HepG2 (cell line): ENCODE data around the gene FAM118B. TPM values are rescaled to one million over a fixed set of nuclear protein-coding genes. Genes with fewer than 3 reads are reported as not detected.

Experiments used
- ARNT ChIP-seq: fragments of 450-650 bp; IDR thresholded peaks from 2 replicates; pipeline ENCODE4 v1.6.1; 2017
- CHD4 ChIP-seq: fragments of 200-600 bp; sonication (generic); IDR thresholded peaks from 2 replicates; pipeline ENCODE4 v1.7.0; 2017; ENCODE audit warnings: mild to moderate bottlenecking, low read length, borderline replicate concordance
- DNMT1 ChIP-seq: sonication (generic); formaldehyde crosslinking; IDR thresholded peaks from 2 replicates; pipeline ENCODE4 v1.5.1; 2020; ENCODE audit warnings: mild to moderate bottlenecking, missing genetic modification reagents
- FOXA3 ChIP-seq: IDR thresholded peaks from 2 replicates; pipeline ENCODE4 v1.6.1; 2016; ENCODE audit warnings: missing genetic modification reagents, missing compliant biosample characterization
- HNRNPH1 ChIP-seq: fragments of 200-400 bp; formaldehyde crosslinking; optimal IDR thresholded peaks from 2 replicates; pipeline ENCODE3; 2017; ENCODE audit warnings: mild to moderate bottlenecking, low read depth, low read length
- HOXA5 ChIP-seq: sonication (generic); formaldehyde crosslinking; IDR thresholded peaks from 2 replicates; pipeline ENCODE4 v1.4.0; 2020; ENCODE audit warnings: missing genetic modification reagents
- ISX ChIP-seq: sonication (generic); formaldehyde crosslinking; conservative IDR thresholded peaks from 2 replicates; pipeline ENCODE4 v1.5.0; 2020; ENCODE audit warnings: missing genetic modification reagents
- MAF1 ChIP-seq: sonication (generic); formaldehyde crosslinking; IDR thresholded peaks from 2 replicates; pipeline ENCODE4 v1.5.0; 2020; ENCODE audit warnings: missing genetic modification reagents, borderline replicate concordance
- MZF1 ChIP-seq: sonication (generic); formaldehyde crosslinking; IDR thresholded peaks from 2 replicates; pipeline ENCODE4 v1.8.1; 2023; ENCODE audit warnings: mild to moderate bottlenecking, missing genetic modification reagents, borderline replicate concordance
- NFE2L2 ChIP-seq: fragments of 150-350 bp; IDR thresholded peaks from 2 replicates; pipeline ENCODE4 v1.6.1; 2014; ENCODE audit warnings: low read length
- STAG1 ChIP-seq: sonication (generic); formaldehyde crosslinking; IDR thresholded peaks from 2 replicates; pipeline ENCODE4 v1.4.0; 2020; ENCODE audit warnings: missing genetic modification reagents
- ZC3H4 ChIP-seq: sonication (generic); formaldehyde crosslinking; IDR thresholded peaks from 2 replicates; pipeline ENCODE4 v1.4.0; 2020; ENCODE audit warnings: missing genetic modification reagents, borderline replicate concordance
- ZNF274 ChIP-seq: sonication (generic); formaldehyde crosslinking; IDR thresholded peaks from 2 replicates; pipeline ENCODE4 v1.5.1; 2020; ENCODE audit warnings: mild to moderate bottlenecking, missing genetic modification reagents
- ZNF441 ChIP-seq: sonication (generic); formaldehyde crosslinking; IDR thresholded peaks from 2 replicates; pipeline ENCODE4 v1.7.0; 2021; ENCODE audit warnings: missing genetic modification reagents, borderline replicate concordance
- ZNF7 ChIP-seq: IDR thresholded peaks from 2 replicates; pipeline ENCODE4 v1.6.1; 2016; ENCODE audit warnings: missing biosample characterization, missing genetic modification reagents
- ZSCAN22 ChIP-seq: sonication (generic); formaldehyde crosslinking; IDR thresholded peaks from 2 replicates; pipeline ENCODE4 v1.4.0; 2020; ENCODE audit warnings: mild to moderate bottlenecking, missing genetic modification reagents
- polyA plus RNA-seq, 8 experiments: library from polyadenylated mRNA; depleted of rRNA in 3 of 8; stranded (reverse) in 7 of 8; unstranded in 1 of 8; fragments of >200 nt; fragmentation: Illumina TruSeq in 4 of 8; extraction: Trizol in 4 of 8; gene quantifications; 2 replicates each; pipeline versions ENCODE4 v1.2.1 to v1.2.3, GENCODE V29; 2011 to 2016; ENCODE audit warnings: low read depth in 4 of 8, missing spikeins in 1 of 8, mixed read lengths in 1 of 8; ENCODE audit not compliant: insufficient read depth in 1 of 8
- total RNA-seq, 5 experiments: library from RNA; depleted of rRNA; stranded (reverse); fragments of >200 nt; fragmentation: Illumina TruSeq; extraction: Trizol; gene quantifications; 2 replicates each; pipeline ENCODE4 v1.2.3, GENCODE V29; 2016; ENCODE audit warnings: low read depth in 1 of 5
- TF ChIP-seq, protein P1 (sequence below): sonication (generic); formaldehyde crosslinking; IDR thresholded peaks from 2 replicates; pipeline ENCODE4 v1.4.0; 2020; ENCODE audit warnings: missing genetic modification reagents
- TF ChIP-seq, protein P2 (sequence below): sonication (generic); formaldehyde crosslinking; IDR thresholded peaks from 2 replicates; pipeline ENCODE4 v1.4.0; 2020; ENCODE audit warnings: missing genetic modification reagents
- TF ChIP-seq, protein P3 (sequence below): sonication (generic); formaldehyde crosslinking; IDR thresholded peaks from 2 replicates; pipeline ENCODE4 v1.5.0; 2020; ENCODE audit warnings: missing genetic modification reagents
- TF ChIP-seq, protein P4 (sequence below): sonication (generic); formaldehyde crosslinking; IDR thresholded peaks from 2 replicates; pipeline ENCODE4 v1.4.0; 2020; ENCODE audit warnings: missing genetic modification reagents
- TF ChIP-seq, protein P5 (sequence below): sonication (generic); formaldehyde crosslinking; IDR thresholded peaks from 2 replicates; pipeline ENCODE4 v1.4.0; 2020; ENCODE audit warnings: missing genetic modification reagents

Gene FAM118B
- total and polyA plus RNA-seq, 2 of the 13 experiments (the other 11 are each of a cell fraction or from before 2014, with no cell fraction given): 10.2 to 25.7 TPM

DNA sequence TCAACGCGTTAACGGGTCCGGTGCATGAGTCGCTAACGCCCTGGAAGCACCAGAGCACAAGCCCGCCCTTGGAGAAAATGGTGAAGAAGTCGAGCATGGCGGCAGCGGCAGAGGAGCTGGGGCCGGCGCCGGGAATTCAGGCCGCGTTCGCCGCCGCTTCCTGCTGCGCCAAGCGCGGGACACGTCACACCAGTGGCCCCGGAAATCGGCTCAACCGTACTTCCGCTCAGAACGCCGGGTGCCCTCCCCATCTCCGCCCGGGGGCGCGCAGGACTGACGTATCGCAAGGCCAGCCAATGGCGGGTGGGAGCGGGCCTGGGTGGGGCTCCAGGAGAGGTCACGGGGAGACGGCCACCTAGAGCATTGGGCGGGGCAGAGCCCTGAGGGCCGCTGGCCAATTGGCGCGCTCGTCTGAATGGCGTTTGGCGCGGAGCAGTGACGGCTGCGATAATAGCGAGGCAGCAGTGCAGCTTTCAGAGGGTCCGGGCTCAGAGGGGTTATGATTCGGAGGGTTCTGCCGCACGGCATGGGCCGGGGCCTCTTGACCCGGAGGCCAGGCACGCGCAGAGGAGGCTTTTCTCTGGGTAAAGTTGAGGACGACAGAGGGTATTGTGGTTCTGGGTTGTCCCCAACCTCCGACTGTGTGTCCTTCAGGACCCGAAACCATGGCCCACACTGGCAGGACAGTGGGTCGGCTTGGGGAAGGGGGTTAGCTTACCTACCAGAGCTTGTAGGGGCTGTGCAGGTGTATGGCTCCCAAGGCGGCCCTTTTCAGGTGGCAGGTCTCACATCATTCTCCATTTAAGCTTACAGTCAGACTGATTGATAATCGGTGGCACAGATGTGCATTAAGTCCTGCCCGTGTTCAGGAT is 57.4 kb downstream of the FAM118B start, which contains the start of the genes FOXRED1 and SRPRA (continued):
- TF ChIP-seq, protein P1, sequence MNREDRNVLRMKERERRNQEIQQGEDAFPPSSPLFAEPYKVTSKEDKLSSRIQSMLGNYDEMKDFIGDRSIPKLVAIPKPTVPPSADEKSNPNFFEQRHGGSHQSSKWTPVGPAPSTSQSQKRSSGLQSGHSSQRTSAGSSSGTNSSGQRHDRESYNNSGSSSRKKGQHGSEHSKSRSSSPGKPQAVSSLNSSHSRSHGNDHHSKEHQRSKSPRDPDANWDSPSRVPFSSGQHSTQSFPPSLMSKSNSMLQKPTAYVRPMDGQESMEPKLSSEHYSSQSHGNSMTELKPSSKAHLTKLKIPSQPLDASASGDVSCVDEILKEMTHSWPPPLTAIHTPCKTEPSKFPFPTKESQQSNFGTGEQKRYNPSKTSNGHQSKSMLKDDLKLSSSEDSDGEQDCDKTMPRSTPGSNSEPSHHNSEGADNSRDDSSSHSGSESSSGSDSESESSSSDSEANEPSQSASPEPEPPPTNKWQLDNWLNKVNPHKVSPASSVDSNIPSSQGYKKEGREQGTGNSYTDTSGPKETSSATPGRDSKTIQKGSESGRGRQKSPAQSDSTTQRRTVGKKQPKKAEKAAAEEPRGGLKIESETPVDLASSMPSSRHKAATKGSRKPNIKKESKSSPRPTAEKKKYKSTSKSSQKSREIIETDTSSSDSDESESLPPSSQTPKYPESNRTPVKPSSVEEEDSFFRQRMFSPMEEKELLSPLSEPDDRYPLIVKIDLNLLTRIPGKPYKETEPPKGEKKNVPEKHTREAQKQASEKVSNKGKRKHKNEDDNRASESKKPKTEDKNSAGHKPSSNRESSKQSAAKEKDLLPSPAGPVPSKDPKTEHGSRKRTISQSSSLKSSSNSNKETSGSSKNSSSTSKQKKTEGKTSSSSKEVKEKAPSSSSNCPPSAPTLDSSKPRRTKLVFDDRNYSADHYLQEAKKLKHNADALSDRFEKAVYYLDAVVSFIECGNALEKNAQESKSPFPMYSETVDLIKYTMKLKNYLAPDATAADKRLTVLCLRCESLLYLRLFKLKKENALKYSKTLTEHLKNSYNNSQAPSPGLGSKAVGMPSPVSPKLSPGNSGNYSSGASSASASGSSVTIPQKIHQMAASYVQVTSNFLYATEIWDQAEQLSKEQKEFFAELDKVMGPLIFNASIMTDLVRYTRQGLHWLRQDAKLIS (CRISPR knock-in tag): no peak
- TF ChIP-seq FOXA3 (CRISPR knock-in tag) (peak; percentile 36), DNMT1 (no peak), ZNF441 (CRISPR knock-in tag) (no peak), MAF1 (CRISPR knock-in tag) (no peak), MZF1 (CRISPR knock-in tag) (0 out of 2 replicates have a peak, but pooled peaks have one; percentile 63), ZC3H4 (CRISPR knock-in tag) (no peak), HOXA5 (CRISPR knock-in tag) (peak; percentile 86), ZSCAN22 (CRISPR knock-in tag) (no peak), ZNF274 (CRISPR knock-in tag) (peak; percentile 56; the same call in 1 of the 2 replicates), ARNT (no peak), STAG1 (CRISPR knock-in tag) (no peak), NFE2L2 (no peak), CHD4 (no peak), ZNF7 (CRISPR knock-in tag) (no peak), ISX (CRISPR knock-in tag) (0 out of 2 replicates have a peak, but pooled peaks have one; percentile 30), HNRNPH1 (no peak)
- TF ChIP-seq, protein P2, sequence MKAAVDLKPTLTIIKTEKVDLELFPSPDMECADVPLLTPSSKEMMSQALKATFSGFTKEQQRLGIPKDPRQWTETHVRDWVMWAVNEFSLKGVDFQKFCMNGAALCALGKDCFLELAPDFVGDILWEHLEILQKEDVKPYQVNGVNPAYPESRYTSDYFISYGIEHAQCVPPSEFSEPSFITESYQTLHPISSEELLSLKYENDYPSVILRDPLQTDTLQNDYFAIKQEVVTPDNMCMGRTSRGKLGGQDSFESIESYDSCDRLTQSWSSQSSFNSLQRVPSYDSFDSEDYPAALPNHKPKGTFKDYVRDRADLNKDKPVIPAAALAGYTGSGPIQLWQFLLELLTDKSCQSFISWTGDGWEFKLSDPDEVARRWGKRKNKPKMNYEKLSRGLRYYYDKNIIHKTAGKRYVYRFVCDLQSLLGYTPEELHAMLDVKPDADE: no peak
- TF ChIP-seq, protein P3, sequence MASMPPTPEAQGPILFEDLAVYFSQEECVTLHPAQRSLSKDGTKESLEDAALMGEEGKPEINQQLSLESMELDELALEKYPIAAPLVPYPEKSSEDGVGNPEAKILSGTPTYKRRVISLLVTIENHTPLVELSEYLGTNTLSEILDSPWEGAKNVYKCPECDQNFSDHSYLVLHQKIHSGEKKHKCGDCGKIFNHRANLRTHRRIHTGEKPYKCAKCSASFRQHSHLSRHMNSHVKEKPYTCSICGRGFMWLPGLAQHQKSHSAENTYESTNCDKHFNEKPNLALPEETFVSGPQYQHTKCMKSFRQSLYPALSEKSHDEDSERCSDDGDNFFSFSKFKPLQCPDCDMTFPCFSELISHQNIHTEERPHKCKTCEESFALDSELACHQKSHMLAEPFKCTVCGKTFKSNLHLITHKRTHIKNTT (CRISPR knock-in tag): no peak
- TF ChIP-seq, protein P4, sequence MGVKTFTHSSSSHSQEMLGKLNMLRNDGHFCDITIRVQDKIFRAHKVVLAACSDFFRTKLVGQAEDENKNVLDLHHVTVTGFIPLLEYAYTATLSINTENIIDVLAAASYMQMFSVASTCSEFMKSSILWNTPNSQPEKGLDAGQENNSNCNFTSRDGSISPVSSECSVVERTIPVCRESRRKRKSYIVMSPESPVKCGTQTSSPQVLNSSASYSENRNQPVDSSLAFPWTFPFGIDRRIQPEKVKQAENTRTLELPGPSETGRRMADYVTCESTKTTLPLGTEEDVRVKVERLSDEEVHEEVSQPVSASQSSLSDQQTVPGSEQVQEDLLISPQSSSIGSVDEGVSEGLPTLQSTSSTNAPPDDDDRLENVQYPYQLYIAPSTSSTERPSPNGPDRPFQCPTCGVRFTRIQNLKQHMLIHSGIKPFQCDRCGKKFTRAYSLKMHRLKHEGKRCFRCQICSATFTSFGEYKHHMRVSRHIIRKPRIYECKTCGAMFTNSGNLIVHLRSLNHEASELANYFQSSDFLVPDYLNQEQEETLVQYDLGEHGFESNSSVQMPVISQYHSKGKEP (CRISPR knock-in tag): no peak; the same call in 1 of the 2 replicates
- TF ChIP-seq, protein P5, sequence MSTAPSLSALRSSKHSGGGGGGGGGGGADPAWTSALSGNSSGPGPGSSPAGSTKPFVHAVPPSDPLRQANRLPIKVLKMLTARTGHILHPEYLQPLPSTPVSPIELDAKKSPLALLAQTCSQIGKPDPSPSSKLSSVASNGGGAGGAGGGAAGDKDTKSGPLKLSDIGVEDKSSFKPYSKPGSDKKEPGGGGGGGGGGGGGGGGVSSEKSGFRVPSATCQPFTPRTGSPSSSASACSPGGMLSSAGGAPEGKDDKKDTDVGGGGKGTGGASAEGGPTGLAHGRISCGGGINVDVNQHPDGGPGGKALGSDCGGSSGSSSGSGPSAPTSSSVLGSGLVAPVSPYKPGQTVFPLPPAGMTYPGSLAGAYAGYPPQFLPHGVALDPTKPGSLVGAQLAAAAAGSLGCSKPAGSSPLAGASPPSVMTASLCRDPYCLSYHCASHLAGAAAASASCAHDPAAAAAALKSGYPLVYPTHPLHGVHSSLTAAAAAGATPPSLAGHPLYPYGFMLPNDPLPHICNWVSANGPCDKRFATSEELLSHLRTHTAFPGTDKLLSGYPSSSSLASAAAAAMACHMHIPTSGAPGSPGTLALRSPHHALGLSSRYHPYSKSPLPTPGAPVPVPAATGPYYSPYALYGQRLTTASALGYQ (CRISPR knock-in tag): no peak; the same call in 1 of the 2 replicates
